Right lobe of liver (tissue), 6 donors: ENCODE results near the gene DDX1. TPM values are rescaled to one million over a fixed set of nuclear protein-coding genes. Genes with fewer than 3 reads are reported as not detected.

Source experiments
- ATAC-seq, 4 donors: fragments of 200-7000 bp; cut with Tn5 transposase; one replicate each; pipeline ENCODE4 v1.9.1; 2020; ENCODE audit warnings: mild to moderate bottlenecking in 4 of 4, moderate library complexity in 4 of 4
- DNase-seq, 3 donors: peaks; one replicate each; pipeline ENCODE4 v3.0.0-alpha.2; 2020
- H3K27ac ChIP-seq, 3 donors: fragments of 200-600 bp; one replicate each; pipeline ENCODE4 v1.8.0; 2022
- H3K27me3 ChIP-seq, 2 donors: fragments of 200-600 bp; one replicate each; pipeline ENCODE4 v1.8.0; 2022
- H3K36me3 ChIP-seq, 4 donors: fragments of 200-600 bp; sonication (generic) in 1 of 4; one replicate each; pipeline versions ENCODE4 v1.5.1 to v1.8.0; 2017 to 2022; ENCODE audit warnings: control low read depth in 1 of 4
- H3K4me1 ChIP-seq, 4 donors: fragments of 200-600 bp; sonication (generic) in 1 of 4; one replicate each; pipeline versions ENCODE4 v1.5.1 to v1.8.0; 2017 to 2022; ENCODE audit warnings: control low read depth in 1 of 4
- H3K4me3 ChIP-seq, 3 donors: fragments of 200-600 bp; one replicate each; pipeline ENCODE4 v1.8.0; 2022
- H3K9me3 ChIP-seq, 4 donors: fragments of 200-600 bp; sonication (generic) in 1 of 4; one replicate each; pipeline versions ENCODE4 v1.5.1 to v1.8.0; 2017 to 2022; ENCODE audit warnings: control low read depth in 1 of 4
- POLR2A ChIP-seq: fragments of 450-650 bp; IDR thresholded peaks from one replicate; pipeline ENCODE4 v1.6.1; 2017; ENCODE audit warnings: antibody characterized with exemption, mild to moderate bottlenecking
- WGBS: methylation state at CpG from one replicate; pipeline ENCODE4 v1.1.6; 2018; ENCODE audit warnings: low coverage, low lambda C conversion rate; ENCODE audit not compliant: insufficient coverage; ENCODE audit errors: missing lambda C conversion rate; 5-methylcytosine and 5-hydroxymethylcytosine counted together
- intact Hi-C, 2 donors: fragments of 100-400 bp; cut with DNase I; formaldehyde crosslinking; loops; one replicate each; pipeline versions ENCODE4 v1.11.2 to v1.14.1; 2022
- total RNA-seq, 6 experiments: library from RNA; depleted of rRNA in 2 of 6; stranded (reverse); fragments of >200 nt in 2 of 6; fragmentation: NEBNext Ultra II Directional in 3 of 6; extraction: Animal tissue kit (Norgen Biotek cat#: 25700) in 3 of 6; gene quantifications; one replicate each; pipeline versions ENCODE4 v1.1.0 to v1.2.4, GENCODE V29; 2016 to 2023
- TF ChIP-seq, protein P1 (sequence below), 4 donors: fragments of 200-600 bp in 3 of 4; fragments of 450-650 bp in 1 of 4; IDR thresholded peaks; one replicate each; pipeline versions ENCODE4 v1.5.1 to v1.8.0; 2016 to 2022; ENCODE audit warnings: antibody characterized with exemption in 4 of 4, mild to moderate bottlenecking in 2 of 4
- donor health status: DM: no; HTN: yes; CAD: no.
- donor health status: DM: no; HTN: no; CAD: no.
- donor health status: DM: no; HTN: no; CAD: no.
- donor health status: DM: no; HTN: yes; CAD: no.
- donor health status: DM: no; HTN: yes; CAD: no.

The DDX1 gene
- total RNA-seq, 6 experiments from 2014 or later: 29.7 to 43.5 (median 37.6) TPM

DNA sequence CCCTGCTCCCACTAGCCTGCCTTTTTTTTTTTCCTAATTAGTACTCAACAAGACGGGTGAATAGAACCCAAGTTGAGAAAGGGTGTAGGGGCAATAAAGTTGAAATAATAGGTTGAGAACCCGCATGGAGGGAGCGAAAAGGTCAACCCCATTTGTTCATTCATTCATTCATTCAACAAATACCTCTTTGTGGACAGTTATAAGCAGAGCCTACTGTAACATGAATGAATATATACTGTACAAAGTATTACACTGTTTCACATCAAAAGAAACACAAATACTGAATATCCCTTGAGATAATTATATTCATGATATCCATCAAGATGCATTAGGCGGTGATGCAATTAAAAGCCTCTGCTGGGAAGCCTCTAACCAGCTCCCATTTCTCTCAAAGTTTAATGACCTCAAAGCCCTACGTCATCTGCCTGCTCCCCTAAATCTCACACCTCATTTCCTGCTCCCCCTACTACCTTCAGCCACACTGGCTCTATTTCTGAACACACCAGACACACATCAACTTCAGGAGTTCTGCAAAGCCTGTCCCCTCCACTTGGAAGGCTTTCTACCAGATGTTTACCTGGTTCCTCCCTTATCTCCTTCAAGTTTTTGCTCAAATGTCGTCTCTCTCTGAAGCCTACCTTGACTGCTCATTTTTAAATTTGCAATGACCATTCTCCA is 29.2 kb upstream of the DDX1 start:
- DNase-seq (no peak), ATAC-seq (no peak)
- no peaks in the 10 kb centered on the region for H3K9me3 ChIP-seq
- H3K4me3 ChIP-seq: no peak overlapping the region
- intact Hi-C loops: no loop called here
- 73% methylated on average over 6 of the region's 6 CpGs for WGBS
- peaks cover 0 to 12% (median 3%) of the 10 kb centered on the region in 4 donors for H3K4me1 ChIP-seq
- H3K27me3 ChIP-seq: no peaks in the 10 kb centered on the region
- no peak for TF ChIP-seq POLR2A
- TF ChIP-seq, protein P1, sequence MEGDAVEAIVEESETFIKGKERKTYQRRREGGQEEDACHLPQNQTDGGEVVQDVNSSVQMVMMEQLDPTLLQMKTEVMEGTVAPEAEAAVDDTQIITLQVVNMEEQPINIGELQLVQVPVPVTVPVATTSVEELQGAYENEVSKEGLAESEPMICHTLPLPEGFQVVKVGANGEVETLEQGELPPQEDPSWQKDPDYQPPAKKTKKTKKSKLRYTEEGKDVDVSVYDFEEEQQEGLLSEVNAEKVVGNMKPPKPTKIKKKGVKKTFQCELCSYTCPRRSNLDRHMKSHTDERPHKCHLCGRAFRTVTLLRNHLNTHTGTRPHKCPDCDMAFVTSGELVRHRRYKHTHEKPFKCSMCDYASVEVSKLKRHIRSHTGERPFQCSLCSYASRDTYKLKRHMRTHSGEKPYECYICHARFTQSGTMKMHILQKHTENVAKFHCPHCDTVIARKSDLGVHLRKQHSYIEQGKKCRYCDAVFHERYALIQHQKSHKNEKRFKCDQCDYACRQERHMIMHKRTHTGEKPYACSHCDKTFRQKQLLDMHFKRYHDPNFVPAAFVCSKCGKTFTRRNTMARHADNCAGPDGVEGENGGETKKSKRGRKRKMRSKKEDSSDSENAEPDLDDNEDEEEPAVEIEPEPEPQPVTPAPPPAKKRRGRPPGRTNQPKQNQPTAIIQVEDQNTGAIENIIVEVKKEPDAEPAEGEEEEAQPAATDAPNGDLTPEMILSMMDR (IDR thresholded peaks at IDR 0.05): no peak
- H3K36me3 ChIP-seq: no peaks in the 10 kb centered on the region
- no peak overlapping the region for H3K27ac ChIP-seq

DNA sequence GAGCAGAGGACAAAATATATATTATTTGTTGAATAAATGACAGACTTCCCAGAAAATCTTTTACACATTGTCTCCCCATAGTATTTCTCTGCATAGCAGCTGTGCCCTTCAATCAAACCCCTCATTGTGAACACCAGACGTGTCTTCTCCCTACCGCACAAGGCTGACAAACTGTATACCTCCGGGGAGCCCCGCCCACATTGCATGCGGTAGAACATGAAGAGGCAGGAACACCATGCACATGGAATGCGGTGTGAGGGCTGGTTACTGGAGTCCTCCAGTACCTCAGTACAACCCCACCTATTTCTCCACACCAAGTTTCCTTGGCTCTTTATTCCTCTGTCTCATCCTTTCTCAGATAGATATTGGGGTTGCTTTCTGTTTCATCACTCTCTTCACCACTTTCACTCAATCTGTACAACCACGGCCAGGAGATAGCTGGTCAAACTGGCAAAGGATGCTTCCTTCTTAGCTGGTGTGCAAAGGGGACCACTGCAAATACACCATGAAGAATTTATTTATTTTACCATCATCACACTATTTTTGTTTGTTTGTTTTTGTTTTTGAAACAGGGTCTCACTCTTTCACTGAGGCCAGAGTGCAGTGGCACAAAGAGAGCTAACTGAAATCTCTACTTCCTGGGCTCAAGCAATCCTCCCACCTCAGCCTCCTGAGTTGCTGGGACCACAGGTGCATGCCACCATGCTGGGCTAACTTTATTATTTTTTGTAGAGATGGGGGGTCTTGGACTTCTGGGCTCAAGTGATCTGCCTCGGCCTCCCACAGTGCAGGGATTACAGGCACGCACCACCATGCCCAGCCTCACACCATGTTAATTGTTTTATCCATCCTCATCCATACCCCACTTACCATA is 28.2 kb upstream of the DDX1 start:
- DNase-seq (no peak), ATAC-seq (no peak)
- no peak overlapping the region for H3K4me3 ChIP-seq
- H3K9me3 ChIP-seq: no peaks in the 10 kb centered on the region
- no peak overlapping the region for H3K27ac ChIP-seq
- no peaks in the 10 kb centered on the region for H3K36me3 ChIP-seq
- TF ChIP-seq POLR2A: no peak
- no peaks in the 10 kb centered on the region for H3K27me3 ChIP-seq
- 75% methylated on average over 8 of the region's 9 CpGs for WGBS
- intact Hi-C loops: no loop called here
- peaks cover 0 to 12% (median 3%) of the 10 kb centered on the region in 4 donors for H3K4me1 ChIP-seq

DNA sequence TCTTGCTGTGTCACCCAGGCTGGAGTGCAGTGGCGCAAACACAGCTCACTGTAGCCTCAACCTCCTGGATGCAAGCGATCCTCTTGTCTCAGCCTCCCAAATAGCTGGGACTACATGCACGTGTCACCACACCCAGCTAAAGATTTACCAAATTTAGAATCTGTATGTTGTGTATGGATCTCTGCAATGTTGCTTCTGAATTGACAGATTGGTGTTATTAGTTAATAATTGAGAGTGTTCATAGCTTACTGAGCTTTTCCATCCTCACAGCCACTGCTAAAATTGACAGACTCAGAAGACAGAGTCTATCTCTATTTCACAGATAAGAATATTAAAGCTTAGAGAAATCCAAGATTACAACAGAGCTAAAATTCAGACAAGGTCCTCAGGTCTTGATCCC is 26.3 kb upstream of the DDX1 start:
- H3K4me3 ChIP-seq: no peak overlapping the region
- 70% methylated on average over 3 of the region's 3 CpGs for WGBS
- H3K4me1 ChIP-seq: peaks cover 0 to 5% (median 0%) of the 10 kb centered on the region in 4 donors
- no peak overlapping the region for H3K27ac ChIP-seq
- no peak for ATAC-seq
- H3K9me3 ChIP-seq: no peaks in the 10 kb centered on the region
- no peaks in the 10 kb centered on the region for H3K27me3 ChIP-seq
- no peaks in the 10 kb centered on the region for H3K36me3 ChIP-seq
- TF ChIP-seq, protein P1 (IDR thresholded peaks at IDR 0.05): no peak
- TF ChIP-seq POLR2A: no peak
- intact Hi-C loops: no loop called here
- no peak for DNase-seq

DNA sequence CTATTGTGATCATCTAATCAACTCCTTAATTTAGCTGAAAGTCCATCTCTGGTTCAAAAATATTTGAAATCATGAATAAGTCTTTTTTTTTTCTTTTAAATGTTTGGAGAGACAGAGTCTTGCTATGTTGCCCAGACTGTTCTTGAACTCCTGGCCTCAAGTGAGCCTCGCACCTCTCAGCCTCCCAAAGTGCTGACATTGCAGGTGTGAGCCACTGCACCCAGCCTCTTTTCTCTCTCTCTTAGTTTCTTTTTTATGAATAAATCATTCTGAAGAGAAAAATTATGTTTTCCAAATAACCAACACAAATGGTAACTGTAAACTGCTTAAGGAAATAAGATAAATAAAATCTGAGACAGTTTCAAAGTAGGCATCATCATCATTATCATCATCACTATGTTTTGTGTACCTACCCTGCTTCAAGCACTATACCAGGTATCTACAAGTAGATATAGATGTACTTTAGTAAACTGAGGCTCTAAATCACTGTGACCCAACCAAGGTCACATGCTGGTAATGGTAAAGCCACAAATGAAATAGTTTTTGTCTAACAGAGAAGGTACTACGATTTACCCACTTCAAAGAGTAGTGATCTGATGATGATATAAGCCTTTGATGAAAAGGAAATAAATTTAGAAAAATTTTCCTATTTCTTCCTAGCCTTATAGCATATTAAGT is 25.5 kb upstream of the DDX1 start:
- no peak for ATAC-seq
- Histone ChIP-seq H3K27me3 (no peaks in the 10 kb centered on the region), H3K4me3 (no peak overlapping the region), H3K9me3 (no peaks in the 10 kb centered on the region), H3K27ac (no peak overlapping the region), H3K4me1 (peaks cover 0 to 5% (median 0%) of the 10 kb centered on the region in 4 donors), H3K36me3 (no peaks in the 10 kb centered on the region)
- WGBS: 27% methylated on average over 2 of the region's 2 CpGs
- TF ChIP-seq POLR2A: no peak
- TF ChIP-seq, protein P1 (IDR thresholded peaks at IDR 0.05): no peak
- intact Hi-C loops: no loop called here
- no peak for DNase-seq
